ENCODE data around the gene CAGE1.

- TF ChIP-seq CTCF (conservative IDR thresholded peaks at IDR 0.05 in 1 of 2, IDR thresholded peaks at IDR 0.05 in 1 of 2; ENCODE audit: low read depth in 1 of 2, low read length in 2 of 2) (peak; percentile 28 to 34), EZH2 (IDR thresholded peaks at IDR 0.05; ENCODE audit: low read length, missing control alignments) (no peak)
Measured at GRCh38 chr6:7424967-7425807, 35.6 kb upstream of the CAGE1 start.

All from fibroblast of lung (primary cell).